ENCODE results near the gene PLCB1. TPM values are rescaled to one million over a fixed set of nuclear protein-coding genes. Genes with fewer than 3 reads are reported as not detected.

PLCB1 gene
- total RNA-seq, 2 experiments from 2014 or later: 3.1 to 3.6 TPM

DNA sequence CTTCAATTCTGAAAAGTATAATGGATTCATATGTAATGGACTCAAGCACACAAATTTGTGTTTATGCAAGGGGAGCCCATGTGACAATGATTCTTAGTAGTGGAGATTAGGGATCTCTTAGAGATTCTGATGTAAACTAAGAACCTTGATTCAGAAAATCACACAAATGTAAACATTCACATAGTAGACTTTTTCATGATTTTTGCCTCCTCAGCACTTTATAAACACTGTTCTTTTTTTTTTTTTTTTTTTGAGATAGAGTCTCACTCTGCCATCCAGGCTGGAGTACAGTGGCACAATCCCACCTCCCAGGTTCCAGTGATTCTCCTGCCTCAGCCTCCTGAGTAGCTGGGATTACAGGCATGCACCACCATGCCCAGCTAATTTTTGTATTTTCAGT, 766.8 kb downstream of the PLCB1 start:
- no peaks in the 10 kb centered on the region for H3K27me3 Mint-ChIP-seq
- ATAC-seq (no peak), DNase-seq (no peak)
- intact Hi-C loops (cut with micrococcal nuclease): no loop called here
- H3K4me1 Mint-ChIP-seq (ENCODE audit: low read depth): no peaks in the 10 kb centered on the region
- H3K36me3 Mint-ChIP-seq (ENCODE audit: low read depth): no peaks in the 10 kb centered on the region
- ChIA-PET POLR2A (no interaction called here), CTCF (no interaction called here)
- no peak overlapping the region for H3K4me3 Mint-ChIP-seq
- H3K9me3 Mint-ChIP-seq: peaks cover 21% of the 10 kb centered on the region
- no peak for TF ChIP-seq CTCF (IDR thresholded peaks at IDR 0.05)
- H3K27ac Mint-ChIP-seq: no peak overlapping the region

GRCh38 chr20:8901237-8902025, 769.4 kb downstream of the PLCB1 start:
- intact Hi-C loops (cut with micrococcal nuclease): no loop called here
- ATAC-seq (no peak), DNase-seq (no peak)
- Mint-ChIP-seq H3K27me3 (no peaks in the 10 kb centered on the region), H3K4me3 (no peak overlapping the region), H3K9me3 (peaks cover 2% of the 10 kb centered on the region), H3K36me3 (ENCODE audit: low read depth) (no peaks in the 10 kb centered on the region), H3K27ac (no peak overlapping the region), H3K4me1 (ENCODE audit: low read depth) (no peaks in the 10 kb centered on the region)
- ChIA-PET POLR2A (no interaction called here), CTCF (interaction anchor here (1.3 kb wide), 1 partner anchor 48 kb away, joined by 4 read pairs; no protein-coding TSS in a partner anchor)
- no peak for TF ChIP-seq CTCF (IDR thresholded peaks at IDR 0.05)

- Mint-ChIP-seq H3K9me3 (no peaks in the 10 kb centered on the region), H3K36me3 (ENCODE audit: low read depth) (no peaks in the 10 kb centered on the region), H3K27ac (no peak overlapping the region), H3K4me1 (ENCODE audit: low read depth) (no peaks in the 10 kb centered on the region), H3K4me3 (no peak overlapping the region), H3K27me3 (no peaks in the 10 kb centered on the region)
- CTCF ChIA-PET: no interaction called here
- DNase-seq (no peak), ATAC-seq (no peak)
- intact Hi-C loops (cut with micrococcal nuclease): no loop called here
- POLR2A ChIA-PET: no interaction called here
- no peak for TF ChIP-seq CTCF (IDR thresholded peaks at IDR 0.05)
Measured at GRCh38 chr20:8903655-8904605, 771.9 kb downstream of the PLCB1 start.

GRCh38 chr20:8909596-8909995, 777.5 kb downstream of the PLCB1 start:
- CTCF ChIA-PET: no interaction called here
- TF ChIP-seq CTCF (IDR thresholded peaks at IDR 0.05): no peak
- no peaks in the 10 kb centered on the region for H3K27me3 Mint-ChIP-seq
- peaks cover under 1% of the 10 kb centered on the region for H3K9me3 Mint-ChIP-seq
- no peaks in the 10 kb centered on the region for H3K4me1 Mint-ChIP-seq (ENCODE audit: low read depth)
- no peaks in the 10 kb centered on the region for H3K36me3 Mint-ChIP-seq (ENCODE audit: low read depth)
- ATAC-seq (no peak), DNase-seq (no peak)
- POLR2A ChIA-PET: no interaction called here
- no peak overlapping the region for H3K4me3 Mint-ChIP-seq
- intact Hi-C loops (cut with micrococcal nuclease): no loop called here
- no peak overlapping the region for H3K27ac Mint-ChIP-seq

GRCh38 chr20:8912096-8912495, 780.0 kb downstream of the PLCB1 start:
- ChIA-PET CTCF (no interaction called here), POLR2A (no interaction called here)
- Mint-ChIP-seq H3K4me3 (no peak overlapping the region), H3K4me1 (ENCODE audit: low read depth) (no peaks in the 10 kb centered on the region), H3K27ac (no peak overlapping the region), H3K36me3 (ENCODE audit: low read depth) (no peaks in the 10 kb centered on the region), H3K27me3 (no peaks in the 10 kb centered on the region), H3K9me3 (peaks cover 10% of the 10 kb centered on the region)
- DNase-seq: no peak
- no peak for TF ChIP-seq CTCF (IDR thresholded peaks at IDR 0.05)
- intact Hi-C loops (cut with micrococcal nuclease): no loop called here
- ATAC-seq: no peak
